ENCODE measurements around the gene DOC2A.
"Not testable (repeated sequence)": the region's sequence is repeated elsewhere in the genome, so short reads cannot be mapped to it uniquely, and the experiment has no call there.

The DOC2A gene

DNA sequence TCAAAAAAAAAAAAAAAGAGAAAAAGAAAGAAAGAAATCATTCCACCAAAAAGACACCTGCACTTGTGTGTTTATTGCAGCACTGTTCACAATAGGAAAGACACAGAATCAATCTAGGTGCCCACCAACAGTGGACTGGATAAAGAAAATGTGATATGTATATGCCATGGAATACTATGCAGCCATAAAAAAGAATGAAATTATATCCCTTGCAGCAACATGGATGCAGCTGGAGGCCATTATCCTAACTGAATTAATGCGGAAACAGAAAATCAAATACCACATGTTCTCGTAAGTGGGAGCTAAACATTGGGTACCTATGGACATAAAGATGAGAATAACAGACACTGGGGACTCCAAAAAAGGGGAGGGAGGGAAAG is 6.4 kb upstream of the DOC2A start:
- H3K36me3 ChIP-seq (ENCODE audit: insufficient read depth, insufficient read length, low read length), result no peaks in the 10 kb centered on the region
- H3K4me1 ChIP-seq (ENCODE audit: insufficient read depth, insufficient read length), result peaks cover 5% of the 10 kb centered on the region
- no peak overlapping the region for H3K4me3 ChIP-seq (ENCODE audit: insufficient read length, low read depth)
- no peak for DNase-seq (ENCODE audit: low read depth, low spot score)
- H3K27me3 ChIP-seq (ENCODE audit: insufficient read depth, insufficient read length), result no peaks in the 10 kb centered on the region
- no peak for TF ChIP-seq YY1 (IDR thresholded peaks at IDR 0.05; ENCODE audit: insufficient read depth, insufficient read length)
- TF ChIP-seq SUZ12 (IDR thresholded peaks at IDR 0.05; ENCODE audit: extremely low read depth, insufficient read depth, insufficient read length), result no peak
- TF ChIP-seq ZNF274 (IDR thresholded peaks at IDR 0.05; ENCODE audit: low read depth, low read length), result no peak
- no peak overlapping the region for H3K9ac ChIP-seq (ENCODE audit: insufficient read length, low read depth)
- H3K9me3 ChIP-seq (ENCODE audit: insufficient read depth, low read length), result no peaks in the 10 kb centered on the region

- H3K4me3 ChIP-seq (ENCODE audit: insufficient read length, low read depth), result no peak overlapping the region
- H3K36me3 ChIP-seq (ENCODE audit: insufficient read depth, insufficient read length, low read length), result no peaks in the 10 kb centered on the region
- H3K27me3 ChIP-seq (ENCODE audit: insufficient read depth, insufficient read length), result no peaks in the 10 kb centered on the region
- TF ChIP-seq SUZ12 (IDR thresholded peaks at IDR 0.05; ENCODE audit: extremely low read depth, insufficient read depth, insufficient read length), result no peak
- TF ChIP-seq ZNF274 (IDR thresholded peaks at IDR 0.05; ENCODE audit: low read depth, low read length), result no peak
- TF ChIP-seq YY1 (IDR thresholded peaks at IDR 0.05; ENCODE audit: insufficient read depth, insufficient read length), result no peak
- DNase-seq (ENCODE audit: low read depth, low spot score), result no peak
- peaks cover 8% of the 10 kb centered on the region for H3K4me1 ChIP-seq (ENCODE audit: insufficient read depth, insufficient read length)
- no peak overlapping the region for H3K9ac ChIP-seq (ENCODE audit: insufficient read length, low read depth)
- no peaks in the 10 kb centered on the region for H3K9me3 ChIP-seq (ENCODE audit: insufficient read depth, low read length)
Measured at GRCh38 chr16:30016555-30017276, 5.9 kb upstream of the DOC2A start.

DNA sequence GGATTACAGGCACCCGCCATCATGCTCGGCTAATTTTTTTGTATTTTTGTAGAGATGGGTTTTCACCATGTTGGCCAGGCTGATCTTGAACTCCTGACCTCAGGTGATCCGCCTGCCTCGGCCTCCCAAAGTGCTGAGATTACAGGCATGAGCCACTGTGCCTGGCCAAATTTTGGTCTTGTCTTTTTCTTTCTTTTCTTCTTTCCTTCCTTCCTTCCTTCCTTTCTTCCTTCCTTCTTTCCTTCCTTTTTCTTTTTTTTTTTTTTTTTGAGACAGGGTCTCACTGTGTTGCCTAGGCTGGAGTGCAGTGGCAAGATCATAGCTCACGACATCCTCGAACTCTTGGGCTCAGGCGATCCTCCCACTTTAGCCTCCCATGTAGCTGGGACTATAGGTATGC is 4.6 kb upstream of the DOC2A start:
- not testable (repeated sequence) for H3K9me3 ChIP-seq (ENCODE audit: insufficient read depth, low read length); H3K9ac ChIP-seq (ENCODE audit: insufficient read length, low read depth); H3K4me1 ChIP-seq (ENCODE audit: insufficient read depth, insufficient read length); DNase-seq (ENCODE audit: low read depth, low spot score); H3K27me3 ChIP-seq (ENCODE audit: insufficient read depth, insufficient read length); H3K4me3 ChIP-seq (ENCODE audit: insufficient read length, low read depth); H3K36me3 ChIP-seq (ENCODE audit: insufficient read depth, insufficient read length, low read length)

DNA sequence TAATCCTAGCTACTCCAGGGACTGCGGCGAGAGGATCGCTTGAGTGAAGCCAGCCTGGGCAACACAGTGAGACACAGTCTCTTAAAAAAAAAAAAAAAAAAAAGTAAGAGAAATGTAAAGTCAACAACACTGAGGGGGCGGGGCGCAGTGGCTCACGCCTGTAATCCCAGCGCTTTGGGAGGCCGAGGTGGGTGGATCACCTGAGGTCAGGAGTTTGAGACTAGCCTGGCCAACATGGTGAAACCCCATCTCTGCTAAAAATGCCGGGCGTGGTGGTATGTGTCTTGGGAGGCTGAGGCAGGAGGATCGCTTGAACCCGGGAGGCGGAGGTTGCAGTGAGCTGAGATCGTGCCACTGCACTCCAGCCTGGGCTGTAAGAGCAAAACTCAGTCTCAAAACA is 1.8 kb upstream of the DOC2A start:
- DNase-seq (ENCODE audit: low read depth, low spot score); H3K27me3 ChIP-seq (ENCODE audit: insufficient read depth, insufficient read length); H3K9ac ChIP-seq (ENCODE audit: insufficient read length, low read depth); H3K36me3 ChIP-seq (ENCODE audit: insufficient read depth, insufficient read length, low read length); H3K9me3 ChIP-seq (ENCODE audit: insufficient read depth, low read length); H3K4me3 ChIP-seq (ENCODE audit: insufficient read length, low read depth): not testable (repeated sequence)
- peaks cover 11% of the 10 kb centered on the region for H3K4me1 ChIP-seq (ENCODE audit: insufficient read depth, insufficient read length)

DNA sequence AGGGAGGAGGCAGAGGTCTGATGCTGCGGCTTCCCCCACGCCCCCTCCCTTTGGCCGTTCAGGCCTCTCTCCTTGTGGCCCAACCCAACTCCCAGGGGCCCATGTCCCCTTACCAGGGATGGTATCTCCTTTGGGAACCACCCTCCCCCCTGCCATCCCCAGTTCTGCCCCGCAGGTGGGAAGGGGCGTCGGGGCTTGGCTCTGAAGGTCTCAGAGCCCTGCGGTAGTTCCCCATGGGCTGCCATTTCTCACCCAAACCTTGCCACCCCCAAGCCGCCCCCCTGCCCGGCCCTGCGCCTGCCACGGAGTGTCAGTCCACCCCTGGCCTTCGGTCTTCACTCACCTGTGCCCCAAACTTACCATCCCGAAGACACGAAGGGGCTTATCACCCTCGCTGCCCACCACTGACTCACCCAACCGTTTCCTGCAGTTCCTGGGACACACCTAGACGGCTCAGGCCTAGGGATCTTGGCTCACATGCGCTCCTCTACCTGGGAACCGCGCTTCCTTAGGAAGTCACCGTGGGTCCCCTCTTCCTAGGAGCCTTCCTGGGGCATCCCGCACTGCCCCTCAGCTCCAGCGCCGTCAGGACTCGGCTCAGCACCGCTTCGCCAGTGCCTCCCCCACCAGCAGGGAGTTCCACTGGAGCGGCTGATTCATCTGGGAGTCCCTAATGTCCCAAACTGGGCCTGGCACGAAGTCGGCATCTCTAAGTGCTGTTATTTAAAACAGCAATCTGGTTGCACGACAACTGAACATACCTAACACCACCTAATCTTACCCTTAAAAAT is 1.1 kb upstream of the DOC2A start:
- Histone ChIP-seq H3K27me3 (ENCODE audit: insufficient read depth, insufficient read length) (peaks cover 7% of the 10 kb centered on the region), H3K9me3 (ENCODE audit: insufficient read depth, low read length) (no peaks in the 10 kb centered on the region), H3K36me3 (ENCODE audit: insufficient read depth, insufficient read length, low read length) (peaks cover 6% of the 10 kb centered on the region), H3K4me3 (ENCODE audit: insufficient read length, low read depth) (peak overlapping the region; percentile 29), H3K4me1 (ENCODE audit: insufficient read depth, insufficient read length) (peaks cover 11% of the 10 kb centered on the region), H3K9ac (ENCODE audit: insufficient read length, low read depth) (peak overlapping the region; percentile 57)
- no peak for DNase-seq (ENCODE audit: low read depth, low spot score)
- TF ChIP-seq YY1 (IDR thresholded peaks at IDR 0.05; ENCODE audit: insufficient read depth, insufficient read length), result no peak
- TF ChIP-seq SUZ12 (IDR thresholded peaks at IDR 0.05; ENCODE audit: extremely low read depth, insufficient read depth, insufficient read length), result no peak
- TF ChIP-seq ZNF274 (IDR thresholded peaks at IDR 0.05; ENCODE audit: low read depth, low read length), result no peak

- TF ChIP-seq SUZ12 (IDR thresholded peaks at IDR 0.05; ENCODE audit: extremely low read depth, insufficient read depth, insufficient read length) (no peak), ZNF274 (IDR thresholded peaks at IDR 0.05; ENCODE audit: low read depth, low read length) (no peak), YY1 (IDR thresholded peaks at IDR 0.05; ENCODE audit: insufficient read depth, insufficient read length) (no peak)
- H3K4me3 ChIP-seq (ENCODE audit: insufficient read length, low read depth), result peak overlapping the region; percentile 82
- DNase-seq (ENCODE audit: low read depth, low spot score), result no peak
- H3K27me3 ChIP-seq (ENCODE audit: insufficient read depth, insufficient read length), result peaks cover 7% of the 10 kb centered on the region
- H3K36me3 ChIP-seq (ENCODE audit: insufficient read depth, insufficient read length, low read length), result peaks cover 23% of the 10 kb centered on the region
- H3K4me1 ChIP-seq (ENCODE audit: insufficient read depth, insufficient read length), result peaks cover 19% of the 10 kb centered on the region
- peak overlapping the region; percentile 87 for H3K9ac ChIP-seq (ENCODE audit: insufficient read length, low read depth)
- no peaks in the 10 kb centered on the region for H3K9me3 ChIP-seq (ENCODE audit: insufficient read depth, low read length)
Measured at GRCh38 chr16:30009990-30010843, 610 bp downstream of the DOC2A start.
